Stimulated activated CD4-positive, alpha-beta T cell treated with anti-CD3 and anti-CD28 coated beads, TNF-alpha, amount 100 ng/mL, for 48 hours (primary cell): ENCODE results near the gene STOML1.
A peak's percentile ranks its signal among the peaks of the same experiment; 100 is the strongest.
"Not testable (repeated sequence)": the region's sequence is repeated elsewhere in the genome, so short reads cannot be mapped to it uniquely, and the experiment has no call there.

Experiments
- DNase-seq, 3 donors: peaks; one replicate each; pipeline ENCODE4 v3.0.0-alpha.2; 2020; ENCODE audit warnings: low read depth in 3 of 3

STOML1 gene

GRCh38 chr15:73987250-73987649 lies 4.8 kb downstream of the STOML1 start:
- no peak for DNase-seq

- no peak for DNase-seq
Measured at GRCh38 chr15:73986776-73987056, 5.4 kb downstream of the STOML1 start.

- DNase-seq: no peak
Measured at GRCh38 chr15:73986055-73986775, 5.9 kb downstream of the STOML1 start.

- DNase-seq: no peak
Measured at GRCh38 chr15:73985101-73985873, 6.8 kb downstream of the STOML1 start.

- no peak for DNase-seq
Measured at GRCh38 chr15:73984208-73984979, 7.7 kb downstream of the STOML1 start.

- no peak for DNase-seq
Measured at GRCh38 chr15:73983773-73984172, 8.3 kb downstream of the STOML1 start.

GRCh38 chr15:73983211-73983727 lies 8.8 kb downstream of the STOML1 start:
- DNase-seq: no peak

GRCh38 chr15:73982222-73982962 lies 9.7 kb downstream of the STOML1 start:
- no peak for DNase-seq

GRCh38 chr15:73981761-73982221 lies 10.3 kb downstream of the STOML1 start:
- no peak for DNase-seq

- no peak for DNase-seq
Measured at GRCh38 chr15:73979636-73980035, 12.5 kb downstream of the STOML1 start.

- DNase-seq: no peak
Measured at GRCh38 chr15:73978896-73979295, 13.2 kb downstream of the STOML1 start.

GRCh38 chr15:73975440-73976125 lies 16.5 kb downstream of the STOML1 start:
- not testable (repeated sequence) for DNase-seq

GRCh38 chr15:73973683-73974200 lies 18.4 kb downstream of the STOML1 start:
- DNase-seq: not testable (repeated sequence)

GRCh38 chr15:73972984-73973682 lies 19.0 kb downstream of the STOML1 start:
- DNase-seq: peak; percentile 72 to 83 (median 74)

- no peak for DNase-seq
Measured at GRCh38 chr15:73969151-73969759, 22.8 kb downstream of the STOML1 start.

- no peak for DNase-seq
Measured at GRCh38 chr15:73968461-73968860, 23.6 kb downstream of the STOML1 start.

GRCh38 chr15:73965758-73966113 lies 26.4 kb downstream of the STOML1 start:
- DNase-seq: no peak

GRCh38 chr15:73965094-73965757 lies 26.9 kb downstream of the STOML1 start:
- DNase-seq: peak; percentile 30 to 60 (median 58)

- DNase-seq: peak; percentile 80 to 85 (median 83)
Measured at GRCh38 chr15:73964736-73965093, 27.4 kb downstream of the STOML1 start.
